GM12878 (cell line): ENCODE results near the gene UGT8. TPM values are rescaled to one million over a fixed set of nuclear protein-coding genes. Genes with fewer than 3 reads are reported as not detected.

Source experiments
- ATAC-seq: fragments of 200-7000 bp; cut with Tn5 transposase; 3 replicates; pipeline ENCODE4 v1.9.1; 2020; ENCODE audit warnings: mild to moderate bottlenecking, moderate library complexity
- BruUV-seq: library from RNA; stranded (reverse); fragments of 400-500 nt; replicated peaks from 2 replicates; lab custom pipeline; 2021; lab: Mats Ljungman, UMichigan
- CTCF ChIA-PET: fragments of 300-600 bp; sonication (Branson Sonifier 250); formaldehyde crosslinking; extraction: SDS; loops from one replicate; lab custom pipeline; 2021; ENCODE audit warnings: inconsistent platforms; lab: Yijun Ruan, JAX
- POLR2A ChIA-PET: fragments of 350-600 bp; formaldehyde crosslinking; extraction: SDS; loops from one replicate; lab custom pipeline; 2021; ENCODE audit warnings: inconsistent platforms; lab: Charles Lee
- RAD21 ChIA-PET: fragments of 300-600 bp; sonication (Branson Sonifier 250); formaldehyde crosslinking; loops from one replicate; lab custom pipeline; 2023; ENCODE audit warnings: antibody characterized with exemption; ENCODE audit not compliant: unreplicated experiment; lab: Charles Lee
- SMC1A ChIA-PET: fragments of 300-600 bp; sonication (Branson Sonifier 250); formaldehyde crosslinking; loops from one replicate; lab custom pipeline; 2023; ENCODE audit not compliant: unreplicated experiment, uncharacterized antibody; lab: Charles Lee
- DNase-seq: peaks from one replicate; pipeline ENCODE4 v3.0.0-alpha.2; 2011; ENCODE audit warnings: low read depth, low spot score
- FAIRE-seq: peaks from 3 replicates; lab custom pipeline; 2011; peaks lifted over from hg19 to GRCh38; lab: Jason Lieb, UNC
- H2AFZ ChIP-seq: 2 replicates; pipeline ENCODE4 v1.6.0; 2011; ENCODE audit warnings: low read depth, low read length, control low read depth; ENCODE audit not compliant: control insufficient read depth
- H3K27ac ChIP-seq: 2 replicates; pipeline ENCODE4 v1.5.1; 2011; ENCODE audit warnings: control low read depth; ENCODE audit not compliant: control insufficient read depth, insufficient read depth
- H3K27me3 ChIP-seq, 2 experiments: replicated peaks in 1 of 2; 2 replicates each; pipeline versions ENCODE4 v1.6.0 to v1.6.1; 2011; ENCODE audit warnings: low read length in 1 of 2; ENCODE audit not compliant: control insufficient read depth in 2 of 2, insufficient read depth in 2 of 2
- H3K36me3 ChIP-seq, 2 experiments: 2 replicates each; pipeline ENCODE4 v1.5.1; 2011; ENCODE audit warnings: low read length in 1 of 2; ENCODE audit not compliant: control insufficient read depth in 2 of 2, insufficient read depth in 2 of 2
- H3K4me1 ChIP-seq: 2 replicates; pipeline ENCODE4 v1.6.1; 2011; ENCODE audit warnings: mild to moderate bottlenecking, low read length, moderate library complexity, mixed read lengths; ENCODE audit not compliant: control insufficient read depth, insufficient read depth
- H3K4me2 ChIP-seq: 2 replicates; pipeline ENCODE4 v1.6.0; 2011; ENCODE audit warnings: control low read depth; ENCODE audit not compliant: control insufficient read depth, insufficient read depth
- H3K4me3 ChIP-seq: fragments of 200-600 bp; sonication (generic); 2 replicates; pipeline ENCODE4 v1.5.1; 2016
- H3K79me2 ChIP-seq: 2 replicates; pipeline ENCODE4 v1.6.0; 2011; ENCODE audit warnings: low read length; ENCODE audit not compliant: control insufficient read depth, insufficient read depth
- H3K9ac ChIP-seq: 2 replicates; pipeline ENCODE4 v1.8.0; 2011; ENCODE audit warnings: low read length, control low read depth, mixed read lengths; ENCODE audit not compliant: control insufficient read depth, insufficient read depth
- H3K9me3 ChIP-seq: replicated peaks from 3 replicates; pipeline ENCODE4 v1.5.1; 2011; ENCODE audit warnings: mild to moderate bottlenecking, low read length; ENCODE audit not compliant: control insufficient read depth, insufficient read depth
- H4K20me1 ChIP-seq: 2 replicates; pipeline ENCODE4 v1.6.0; 2011; ENCODE audit not compliant: control insufficient read depth, insufficient read depth
- E2F4 ChIP-seq: IDR thresholded peaks from 2 replicates; pipeline ENCODE4 v1.6.1; 2012; ENCODE audit warnings: low read depth, low read length, improper control_type of control experiment
- HDGF ChIP-seq: fragments of 450-650 bp; IDR thresholded peaks from 2 replicates; pipeline ENCODE4 v1.6.1; 2016; ENCODE audit warnings: antibody characterized with exemption
- KDM1A ChIP-seq: fragments of 200-600 bp; sonication (generic); IDR thresholded peaks from 2 replicates; pipeline ENCODE4 v1.6.1; 2016; ENCODE audit warnings: borderline replicate concordance
- MXI1 ChIP-seq: fragments of 150-350 bp; IDR thresholded peaks from 2 replicates; pipeline ENCODE4 v1.6.1; 2011; ENCODE audit warnings: low read depth, mild to moderate bottlenecking, inconsistent platforms, low read length, improper control_type of control experiment
- MYB ChIP-seq: fragments of 150-350 bp; IDR thresholded peaks from 2 replicates; pipeline ENCODE4 v1.6.1; 2014; ENCODE audit warnings: mild to moderate bottlenecking, low read depth, low read length, borderline replicate concordance
- NR2C1 ChIP-seq: fragments of 450-650 bp; IDR thresholded peaks from 2 replicates; pipeline ENCODE4 v1.6.1; 2017; ENCODE audit warnings: antibody characterized with exemption, mild to moderate bottlenecking, moderate library complexity
- RAD51 ChIP-seq: fragments of 450-650 bp; IDR thresholded peaks from 2 replicates; pipeline ENCODE4 v1.6.1; 2016; ENCODE audit warnings: moderate library complexity, mild to moderate bottlenecking, inconsistent platforms
- ZNF274 ChIP-seq: IDR thresholded peaks from one replicate; pipeline ENCODE4 v1.8.0; 2011; ENCODE audit not compliant: insufficient read length, insufficient read depth
- WGBS: methylation state at CpG from one replicate; pipeline ENCODE4 v1.1.6; 2016; ENCODE audit warnings: low lambda C conversion rate; ENCODE audit not compliant: insufficient replicate concordance, insufficient coverage; ENCODE audit errors: missing lambda C conversion rate; 5-methylcytosine and 5-hydroxymethylcytosine counted together
- in situ Hi-C: fragments of 300-500 bp; cut with MboI; formaldehyde crosslinking; loops from 9 replicates; pipeline ENCODE4 v1.14.3; 2018; ENCODE audit warnings: mixed read lengths
- intact Hi-C: fragments of 100-400 bp; cut with micrococcal nuclease; formaldehyde crosslinking; loops from one replicate; pipeline ENCODE4 v1.14.2; 2022; ENCODE audit not compliant: unreplicated experiment
- polyA plus RNA-seq, 11 experiments: library from polyadenylated mRNA; depleted of rRNA in 4 of 11; unstranded in 6 of 11; stranded (reverse) in 5 of 11; fragments of >200 nt; fragmentation: Nextera tagmentation in 4 of 11; fragmentation: Illumina TruSeq in 1 of 11; extraction: Ambion mirVana in 4 of 11; extraction: Trizol in 1 of 11; gene quantifications; 1 replicate in 1 of 11; 2 replicates in 10 of 11; pipeline versions ENCODE4 v1.2.1 to v1.2.3, GENCODE V29; 2011 to 2016; ENCODE audit warnings: inconsistent platforms in 2 of 11, missing spikeins in 2 of 11, low read depth in 1 of 11
- total RNA-seq, 4 experiments: library from RNA; depleted of rRNA in 3 of 4; stranded (reverse); fragments of >200 nt in 3 of 4; fragmentation: Illumina TruSeq in 1 of 4; extraction: Trizol in 1 of 4; gene quantifications; 2 replicates each; pipeline versions ENCODE4 v1.2.1 to v1.2.3, GENCODE V29; 2013 to 2021

UGT8 gene
- total and polyA plus RNA-seq, 10 of the 15 experiments (the other 5 are each of a cell fraction or from before 2014, with no cell fraction given): 0.16 to 1.1 (median 0.49) TPM

GRCh38 chr4:114663083-114663482 lies 64.5 kb downstream of the UGT8 start:
- no peaks in the 10 kb centered on the region for H3K9me3 ChIP-seq
- ChIA-PET CTCF (interaction anchor here (1.7 to 2.3 kb wide), 3 partner anchors 10 to 275 kb away, joined by 6 to 10 read pairs (median 10); no protein-coding TSS in a partner anchor), POLR2A (no interaction called here), RAD21 (interaction anchor here (1.0 kb wide), 1 partner anchor 434 kb away, joined by 3 read pairs; no protein-coding TSS in a partner anchor), SMC1A (interaction anchor here (1.1 to 1.9 kb wide), 2 partner anchors 11 to 444 kb away, joined by 3 to 4 read pairs; no protein-coding TSS in a partner anchor)
- WGBS: 72% methylated on average over 5 of the region's 5 CpGs
- H3K27me3 ChIP-seq: no peaks in the 10 kb centered on the region
- H3K79me2 ChIP-seq: no peaks in the 10 kb centered on the region
- intact Hi-C loops (no loop called here), in situ Hi-C loops (no loop called here)
- H3K4me3 ChIP-seq: no peak overlapping the region
- ATAC-seq (no peak), FAIRE-seq (no peak), DNase-seq (no peak)
- H3K9ac ChIP-seq: no peak overlapping the region
- TF ChIP-seq RAD51: no peak
- TF ChIP-seq ZNF274: no peak
- TF ChIP-seq E2F4: no peak
- TF ChIP-seq NR2C1: no peak
- H3K36me3 ChIP-seq: no peaks in the 10 kb centered on the region
- no peak overlapping the region for H3K27ac ChIP-seq
- H3K4me2 ChIP-seq: no peak overlapping the region
- no peaks in the 10 kb centered on the region for H3K4me1 ChIP-seq
- H2AFZ ChIP-seq: no peak overlapping the region
- no TSS peak for BruUV-seq
- H4K20me1 ChIP-seq: no peaks in the 10 kb centered on the region

- Histone ChIP-seq H2AFZ (no peak overlapping the region), H3K27ac (no peak overlapping the region), H3K4me3 (no peak overlapping the region), H4K20me1 (no peaks in the 10 kb centered on the region), H3K79me2 (no peaks in the 10 kb centered on the region), H3K36me3 (no peaks in the 10 kb centered on the region), H3K27me3 (no peaks in the 10 kb centered on the region), H3K9ac (no peak overlapping the region), H3K4me2 (no peak overlapping the region), H3K9me3 (no peaks in the 10 kb centered on the region), H3K4me1 (no peaks in the 10 kb centered on the region)
- WGBS: 5% methylated on average over 1 of the region's 1 CpG
- no peak for DNase-seq
- SMC1A ChIA-PET: interaction anchor here (1.1 kb wide), 1 partner anchor 10 kb away, joined by 5 read pairs; no protein-coding TSS in a partner anchor
- RAD21 ChIA-PET: interaction anchor here (0.7 kb wide), 1 partner anchor 178 kb away, joined by 3 read pairs; no protein-coding TSS in a partner anchor
- intact Hi-C loops: no loop called here
- no TSS peak for BruUV-seq
- POLR2A ChIA-PET: no interaction called here
- CTCF ChIA-PET: interaction anchor here (0.9 to 1.6 kb wide), 2 partner anchors 9 to 139 kb away, joined by 5 to 6 read pairs; no protein-coding TSS in a partner anchor
- no peak for ATAC-seq
- no peak for FAIRE-seq
- TF ChIP-seq MXI1 (no peak), KDM1A (no peak), MYB (no peak), RAD51 (no peak), HDGF (no peak)
- in situ Hi-C loops: no loop called here
Observed at GRCh38 chr4:114668577-114668976, 70.0 kb downstream of the UGT8 start.
